Testis (tissue), 5 donors: ENCODE measurements around the gene BARHL2. TPM values are rescaled to one million over a fixed set of nuclear protein-coding genes. Genes with fewer than 3 reads are reported as not detected.
A peak's percentile ranks its signal among the peaks of the same experiment; 100 is the strongest.

Experiments
- DNase-seq: peaks from one replicate; pipeline ENCODE4 v3.0.0-alpha.2; 2019
- H3K27ac ChIP-seq, 2 donors: fragments of 200-600 bp; sonication (generic); one replicate each; pipeline ENCODE4 v1.5.1; 2019
- H3K27me3 ChIP-seq: fragments of 200-600 bp; sonication (generic); one replicate; pipeline ENCODE4 v1.5.1; 2019
- H3K36me3 ChIP-seq: fragments of 200-600 bp; sonication (generic); one replicate; pipeline ENCODE4 v1.5.1; 2017; ENCODE audit warnings: low read depth; ENCODE audit errors: missing control alignments
- H3K4me1 ChIP-seq: fragments of 200-600 bp; sonication (generic); one replicate; pipeline ENCODE4 v1.5.1; 2019
- H3K4me3 ChIP-seq, 2 donors: fragments of 200-600 bp; sonication (generic); one replicate each; pipeline ENCODE4 v1.5.1; 2017 to 2019
- H3K9me3 ChIP-seq: fragments of 200-600 bp; sonication (generic); one replicate; pipeline ENCODE4 v1.5.1; 2017
- CTCF ChIP-seq, 3 experiments: fragments of 450-650 bp in 2 of 3; fragments of 200-600 bp in 1 of 3; sonication (generic) in 1 of 3; IDR thresholded peaks; one replicate each; pipeline ENCODE4 v1.5.1; 2016 to 2019; ENCODE audit warnings: antibody characterized with exemption in 3 of 3, mild to moderate bottlenecking in 2 of 3, moderate library complexity in 1 of 3
- POLR2A ChIP-seq: fragments of 450-650 bp; IDR thresholded peaks from one replicate; pipeline ENCODE4 v1.6.1; 2017; ENCODE audit warnings: antibody characterized with exemption, mild to moderate bottlenecking, moderate library complexity
- WGBS, 2 donors: methylation state at CpG; one replicate each; pipeline ENCODE4 v1.1.5; 2018; 5-methylcytosine and 5-hydroxymethylcytosine counted together
- intact Hi-C: fragments of 100-400 bp; cut with DNase I; formaldehyde crosslinking; loops from one replicate; pipeline ENCODE4 v1.15.1; 2023; ENCODE audit warnings: low total_unique reads
- long read RNA-seq, 2 donors: transcript quantifications; one replicate each; lab custom pipeline, GENCODE V29; 2026
- polyA plus RNA-seq: library from polyadenylated mRNA; stranded (reverse); fragments of 350-450 nt; fragmentation: Illumina TruSeq; extraction: RNeasy Lipid Tissue Mini Kit (QIAGEN cat#74804); gene quantifications from one replicate; pipeline ENCODE4 v1.2.3, GENCODE V29; 2014; ENCODE audit warnings: low read depth, low replicate concordance; ENCODE audit not compliant: insufficient read depth
- total RNA-seq, 2 donors: library from RNA; depleted of rRNA; stranded (reverse); fragments of >200 nt; gene quantifications; one replicate each; pipeline ENCODE4 v1.2.3, GENCODE V29; 2016

The BARHL2 gene
- 1 to 10 TPM; 5.6 to 6.3 TPM for total RNA-seq
- 3.5 TPM for polyA plus RNA-seq
- long read RNA-seq, donor 1: 0 reads
- long read RNA-seq, donor 2, partial matches to known transcripts: 0 of 2 reads
- long read RNA-seq, donor 2, other reads (novel, unspliced or antisense): 0 of 2 reads

DNA sequence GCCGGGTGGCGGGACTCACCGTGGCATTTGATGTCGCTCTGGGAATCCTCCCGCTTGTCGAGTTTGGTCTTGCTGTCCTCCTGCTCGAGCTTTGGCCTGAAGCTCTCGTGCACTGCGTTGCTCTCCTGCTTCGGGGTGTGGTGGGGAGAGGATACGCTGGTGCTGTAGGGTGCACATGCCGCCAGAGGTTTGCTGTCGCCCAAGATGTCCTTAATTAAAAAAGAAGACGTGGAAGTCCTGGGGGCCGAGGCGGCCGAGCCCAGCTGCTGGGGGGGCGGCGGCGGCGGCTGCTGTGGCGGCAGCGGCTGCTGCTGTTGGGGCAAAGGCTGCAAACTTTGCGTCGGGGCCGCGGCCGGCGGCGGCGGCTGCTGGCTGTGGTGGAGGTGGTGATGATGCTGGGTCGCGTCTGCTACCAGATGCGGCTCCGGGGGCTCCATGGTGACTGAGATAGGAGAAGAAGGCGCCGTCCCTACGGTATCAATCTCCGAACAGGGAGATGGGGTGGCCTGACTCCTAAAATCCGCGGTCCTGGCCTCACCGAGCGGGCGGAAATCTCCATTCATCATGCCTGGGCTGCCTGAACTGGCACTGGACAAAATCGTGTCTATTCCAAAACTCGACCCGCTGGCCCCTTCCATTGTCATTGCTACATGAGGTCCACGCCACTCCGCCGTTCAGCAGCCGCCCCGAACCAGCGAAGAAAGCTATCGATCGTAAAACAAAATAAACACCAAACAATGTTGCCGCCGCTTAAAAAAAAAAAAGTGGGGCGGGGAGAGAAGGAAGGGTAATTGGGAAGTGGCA is at the start of gene BARHL2:
BARHL2 (minus strand) TSS at position 751 of the 804 bp plus-strand sequence; CDS start at position 644, 107 bp downstream.
- intact Hi-C loops: no loop called here
- H3K9me3 ChIP-seq: no peaks in the 10 kb centered on the region
- DNase-seq: no peak
- WGBS, 2 donors: 3 to 4% methylated on average over 31 to 58 of the region's 58 CpGs
- peaks cover 3% of the 10 kb centered on the region for H3K27me3 ChIP-seq
- TF ChIP-seq POLR2A (no peak), CTCF (IDR thresholded peaks at IDR 0.05) (no peak)
- H3K4me3 ChIP-seq: peak within 1 kb of the TSS; percentile 40 to 47
- H3K4me1 ChIP-seq: no peaks in the 10 kb centered on the region
- no peaks in the 10 kb centered on the region for H3K36me3 ChIP-seq
- H3K27ac ChIP-seq: peak within 1 kb of the TSS in 1 of 2 donors; percentile 36

DNA sequence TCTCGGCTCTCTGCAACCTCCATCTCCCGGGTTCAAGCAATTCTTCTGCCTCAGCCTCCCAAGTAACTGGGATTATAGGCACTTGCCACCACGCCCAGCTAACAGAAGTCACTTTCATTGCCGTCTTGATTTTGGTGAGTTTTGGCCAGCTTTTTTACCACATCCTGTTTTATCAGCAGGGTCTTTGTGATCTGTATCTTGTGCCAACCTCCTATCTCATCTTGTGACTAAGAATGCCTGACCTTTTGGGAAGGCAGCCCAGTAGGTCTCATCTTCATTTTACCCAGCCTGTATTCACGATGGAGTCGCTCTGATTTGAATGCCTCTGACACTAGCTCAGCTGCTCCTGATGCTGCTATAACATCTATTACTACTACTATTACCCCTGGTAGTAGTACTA is 46.8 kb upstream of the BARHL2 start:
- intact Hi-C loops: no loop called here
- no peak for DNase-seq
- TF ChIP-seq POLR2A (no peak), CTCF (IDR thresholded peaks at IDR 0.05) (no peak)
- no peaks in the 10 kb centered on the region for H3K27me3 ChIP-seq
- H3K4me3 ChIP-seq: no peak overlapping the region
- H3K4me1 ChIP-seq: no peaks in the 10 kb centered on the region
- H3K9me3 ChIP-seq: no peaks in the 10 kb centered on the region
- H3K36me3 ChIP-seq: no peaks in the 10 kb centered on the region
- WGBS, 2 donors: 83 to 88% methylated on average over 6 of the region's 6 CpGs
- H3K27ac ChIP-seq: no peak overlapping the region

DNA sequence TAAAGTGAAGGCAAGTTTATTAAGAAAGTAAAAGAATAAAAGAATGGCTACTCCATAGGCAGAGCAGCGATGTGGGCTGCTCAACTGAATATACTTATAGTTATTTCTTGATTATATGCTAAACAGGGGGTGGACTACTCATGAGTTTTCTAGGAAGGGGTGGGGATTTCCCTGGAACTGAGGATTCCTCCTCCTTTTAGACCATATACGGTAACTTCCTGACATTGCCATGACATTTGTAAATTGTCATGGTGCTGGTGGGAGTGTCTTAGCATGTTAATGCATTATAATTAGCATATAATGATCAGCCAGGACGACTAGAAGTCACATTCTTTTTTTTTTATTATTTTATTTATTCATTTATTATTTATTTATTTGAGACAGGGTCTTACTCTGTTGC is 46.4 kb upstream of the BARHL2 start:
- H3K4me3 ChIP-seq: no peak overlapping the region
- no peak for DNase-seq
- no peak for TF ChIP-seq POLR2A
- TF ChIP-seq CTCF (IDR thresholded peaks at IDR 0.05): no peak
- no peaks in the 10 kb centered on the region for H3K36me3 ChIP-seq
- no peaks in the 10 kb centered on the region for H3K27me3 ChIP-seq
- intact Hi-C loops: no loop called here
- H3K9me3 ChIP-seq: no peaks in the 10 kb centered on the region
- H3K4me1 ChIP-seq: no peaks in the 10 kb centered on the region
- no peak overlapping the region for H3K27ac ChIP-seq
- 77 to 81% methylated on average over 3 of the region's 3 CpGs for WGBS, 2 donors

- no peaks in the 10 kb centered on the region for H3K9me3 ChIP-seq
- H3K36me3 ChIP-seq: no peaks in the 10 kb centered on the region
- intact Hi-C loops: no loop called here
- no peaks in the 10 kb centered on the region for H3K4me1 ChIP-seq
- no peak for DNase-seq
- TF ChIP-seq CTCF (IDR thresholded peaks at IDR 0.05): no peak
- no peak for TF ChIP-seq POLR2A
- H3K27me3 ChIP-seq: no peaks in the 10 kb centered on the region
- H3K27ac ChIP-seq: no peak overlapping the region
- H3K4me3 ChIP-seq: no peak overlapping the region
- WGBS, 2 donors: 24 to 39% methylated on average over 12 of the region's 12 CpGs
Observed at GRCh38 chr1:90761781-90762589, 44.9 kb upstream of the BARHL2 start.
